ENCODE data around the gene ZNF75A.

DNA sequence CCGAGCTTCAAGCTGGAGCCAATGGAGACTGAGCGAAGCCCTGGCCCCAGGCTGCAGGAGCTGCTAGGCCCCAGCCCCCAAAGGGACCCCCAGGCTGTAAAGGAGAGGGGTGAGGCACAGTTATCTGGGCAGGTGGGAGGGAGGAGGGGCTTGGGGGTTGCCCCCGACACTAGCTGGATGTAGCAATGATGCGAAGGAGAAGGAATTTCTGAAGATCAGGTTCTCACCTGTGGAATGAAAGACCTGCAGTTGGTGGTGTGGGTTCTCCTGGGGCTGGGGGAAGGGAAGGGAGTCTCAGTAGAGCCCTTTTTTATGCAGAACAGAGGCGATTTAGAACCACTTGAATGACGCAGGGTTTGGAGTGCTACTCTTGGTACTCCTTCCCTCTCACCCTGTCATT lies 20.2 kb upstream of the ZNF75A start:
- no peak for TF ChIP-seq EZH2 (IDR thresholded peaks at IDR 0.05; ENCODE audit: low read length, unreplicated experiment)
- TF ChIP-seq, protein P1, sequence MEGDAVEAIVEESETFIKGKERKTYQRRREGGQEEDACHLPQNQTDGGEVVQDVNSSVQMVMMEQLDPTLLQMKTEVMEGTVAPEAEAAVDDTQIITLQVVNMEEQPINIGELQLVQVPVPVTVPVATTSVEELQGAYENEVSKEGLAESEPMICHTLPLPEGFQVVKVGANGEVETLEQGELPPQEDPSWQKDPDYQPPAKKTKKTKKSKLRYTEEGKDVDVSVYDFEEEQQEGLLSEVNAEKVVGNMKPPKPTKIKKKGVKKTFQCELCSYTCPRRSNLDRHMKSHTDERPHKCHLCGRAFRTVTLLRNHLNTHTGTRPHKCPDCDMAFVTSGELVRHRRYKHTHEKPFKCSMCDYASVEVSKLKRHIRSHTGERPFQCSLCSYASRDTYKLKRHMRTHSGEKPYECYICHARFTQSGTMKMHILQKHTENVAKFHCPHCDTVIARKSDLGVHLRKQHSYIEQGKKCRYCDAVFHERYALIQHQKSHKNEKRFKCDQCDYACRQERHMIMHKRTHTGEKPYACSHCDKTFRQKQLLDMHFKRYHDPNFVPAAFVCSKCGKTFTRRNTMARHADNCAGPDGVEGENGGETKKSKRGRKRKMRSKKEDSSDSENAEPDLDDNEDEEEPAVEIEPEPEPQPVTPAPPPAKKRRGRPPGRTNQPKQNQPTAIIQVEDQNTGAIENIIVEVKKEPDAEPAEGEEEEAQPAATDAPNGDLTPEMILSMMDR (conservative IDR thresholded peaks at IDR 0.05; ENCODE audit: low read depth, low read length), result no peak
